NK-92 treated with Interleukin-12 subunit alpha and Interleukin-12 subunit beta, amount 100 ng/mL, for 24 hours (cell line): Measurements from ENCODE around the gene ZFY.

ENCODE experiments used
- DNase-seq: peaks from one replicate; lab custom pipeline; 2025; lab: John Stamatoyannopoulos, UW

Gene ZFY

GRCh38 chrY:2934861-2935715 lies at the start of gene ZFY:
Gene ZFY (plus strand): TSS chrY:2935381. CDS start chrY:2953937, 18,556 bp downstream.
- peak; percentile 52 for DNase-seq

GRCh38 chrY:2885880-2886279 lies 49.3 kb upstream of the ZFY start:
- DNase-seq = no peak

GRCh38 chrY:2887386-2887785 lies 47.8 kb upstream of the ZFY start:
- peak; percentile 1 for DNase-seq

GRCh38 chrY:2887955-2888354 lies 47.2 kb upstream of the ZFY start:
- no peak for DNase-seq

GRCh38 chrY:2893471-2893870 lies 41.7 kb upstream of the ZFY start:
- no peak for DNase-seq

- no peak for DNase-seq
Measured at GRCh38 chrY:2896050-2896449, 39.1 kb upstream of the ZFY start.

- no peak for DNase-seq
Measured at GRCh38 chrY:2907356-2907755, 27.8 kb upstream of the ZFY start.

GRCh38 chrY:2913066-2913815 lies 21.9 kb upstream of the ZFY start:
- DNase-seq = no peak

- no peak for DNase-seq
Measured at GRCh38 chrY:2934078-2934477, 1.1 kb upstream of the ZFY start.

- DNase-seq = peak; percentile 77
Measured at GRCh38 chrY:2935716-2936435, 695 bp downstream of the ZFY start.

GRCh38 chrY:2936436-2936750 lies 1.2 kb downstream of the ZFY start:
- no peak for DNase-seq

GRCh38 chrY:2937149-2937548 lies 2.0 kb downstream of the ZFY start:
- DNase-seq = no peak

- no peak for DNase-seq
Measured at GRCh38 chrY:2949590-2950252, 14.5 kb downstream of the ZFY start.

GRCh38 chrY:2950655-2951054 lies 15.5 kb downstream of the ZFY start:
- no peak for DNase-seq

- no peak for DNase-seq
Measured at GRCh38 chrY:2952912-2953311, 17.7 kb downstream of the ZFY start.

- DNase-seq = no peak
Measured at GRCh38 chrY:2954735-2955134, 19.6 kb downstream of the ZFY start.

GRCh38 chrY:2955561-2955960 lies 20.4 kb downstream of the ZFY start:
- no peak for DNase-seq

- no peak for DNase-seq
Measured at GRCh38 chrY:2962061-2962460, 26.9 kb downstream of the ZFY start.

- no peak for DNase-seq
Measured at GRCh38 chrY:2964814-2965213, 29.6 kb downstream of the ZFY start.

GRCh38 chrY:2965629-2966028 lies 30.4 kb downstream of the ZFY start:
- no peak for DNase-seq

- DNase-seq = no peak
Measured at GRCh38 chrY:2969561-2969960, 34.4 kb downstream of the ZFY start.

GRCh38 chrY:2972708-2973107 lies 37.5 kb downstream of the ZFY start:
- no peak for DNase-seq
